H1 (cell line): ENCODE results near the gene TNFRSF6B. TPM values are rescaled to one million over a fixed set of nuclear protein-coding genes. Genes with fewer than 3 reads are reported as not detected.
A peak's percentile ranks its signal among the peaks of the same experiment; 100 is the strongest.

Experiments used
- CTCF ChIA-PET: fragments of 300-600 bp; sonication (Branson Sonifier 250); formaldehyde crosslinking; loops from one replicate; lab custom pipeline; 2021; ENCODE audit not compliant: partially characterized antibody; lab: Charles Lee
- POLR2A ChIA-PET: fragments of 300-600 bp; sonication (Branson Sonifier 250); formaldehyde crosslinking; loops from one replicate; lab custom pipeline; 2021; ENCODE audit warnings: inconsistent platforms; ENCODE audit not compliant: partially characterized antibody; lab: Charles Lee
- DNase-seq, 2 experiments: peaks; one replicate each; pipeline versions ENCODE4 v3.0.0 to v3.0.0-alpha.2; 2010 to 2022; ENCODE audit warnings: low spot score in 2 of 2, low read depth in 1 of 2, mixed read lengths in 1 of 2
- FAIRE-seq: peaks from 2 replicates; lab custom pipeline; 2011; peaks lifted over from hg19 to GRCh38; lab: Jason Lieb, UNC
- H2AFZ ChIP-seq: 2 replicates; pipeline ENCODE4 v1.8.1; 2012; ENCODE audit warnings: low read length, inconsistent platforms
- H2AK5ac ChIP-seq: 2 replicates; pipeline ENCODE4 v1.6.1; 2013; ENCODE audit warnings: low read depth, low read length
- H2BK120ac ChIP-seq: replicated peaks from 2 replicates; pipeline ENCODE3; 2013; ENCODE audit warnings: low read depth, low read length, inconsistent platforms
- H2BK12ac ChIP-seq: 2 replicates; pipeline ENCODE4 v1.6.1; 2013; ENCODE audit warnings: low read depth, low read length
- H2BK15ac ChIP-seq: 2 replicates; pipeline ENCODE4 v1.6.1; 2013; ENCODE audit warnings: low read length
- H2BK20ac ChIP-seq: 2 replicates; pipeline ENCODE4 v1.6.1; 2013; ENCODE audit warnings: low read length
- H2BK5ac ChIP-seq: 2 replicates; pipeline ENCODE4 v1.6.1; 2013; ENCODE audit warnings: low read depth, low read length
- H3K14ac ChIP-seq: 2 replicates; pipeline ENCODE4 v1.6.1; 2013; ENCODE audit warnings: inconsistent platforms; ENCODE audit not compliant: insufficient read length
- H3K18ac ChIP-seq: 2 replicates; pipeline ENCODE4 v1.6.1; 2013; ENCODE audit warnings: low read length; ENCODE audit errors: extremely low read depth
- H3K23ac ChIP-seq: 2 replicates; pipeline ENCODE4 v1.6.1; 2013; ENCODE audit warnings: inconsistent platforms; ENCODE audit not compliant: insufficient read length
- H3K23me2 ChIP-seq: 2 replicates; pipeline ENCODE4 v1.6.1; 2013; ENCODE audit warnings: low read depth, low read length
- H3K27ac ChIP-seq: 2 replicates; pipeline ENCODE4 v1.6.1; 2011; ENCODE audit warnings: low read depth, low read length, inconsistent platforms
- H3K27me3 ChIP-seq, 4 experiments: replicated peaks in 1 of 4; 1 replicate in 1 of 4; 2 replicates in 3 of 4; pipeline versions ENCODE4 v1.6.1 to v1.8.1; 2011 to 2013; ENCODE audit warnings: low read length in 3 of 4, mild to moderate bottlenecking in 3 of 4, inconsistent platforms in 2 of 4, mixed read lengths in 2 of 4, moderate library complexity in 1 of 4; ENCODE audit not compliant: control insufficient read depth in 3 of 4, insufficient read depth in 3 of 4; ENCODE audit errors: extremely low read depth in 1 of 4
- H3K36me3 ChIP-seq, 4 experiments: 2 replicates each; pipeline versions ENCODE4 v1.6.1 to v1.8.1; 2011 to 2013; ENCODE audit warnings: mild to moderate bottlenecking in 4 of 4, low read length in 3 of 4, moderate library complexity in 2 of 4, control low read depth in 1 of 4, inconsistent platforms in 1 of 4; ENCODE audit not compliant: insufficient read depth in 4 of 4, control insufficient read depth in 2 of 4
- H3K4ac ChIP-seq: replicated peaks from 2 replicates; pipeline ENCODE3; 2013; ENCODE audit warnings: low read length, low read depth, mixed read lengths, inconsistent platforms; ENCODE audit not compliant: insufficient read length
- H3K4me1 ChIP-seq, 4 experiments: replicated peaks in 1 of 4; 1 replicate in 1 of 4; 2 replicates in 3 of 4; pipeline versions ENCODE4 v1.6.1 to v1.8.1; 2011 to 2013; ENCODE audit warnings: low read length in 3 of 4, inconsistent platforms in 2 of 4, mixed read lengths in 1 of 4; ENCODE audit not compliant: insufficient read depth in 4 of 4, control insufficient read depth in 3 of 4
- H3K4me2 ChIP-seq, 2 experiments: 2 replicates each; pipeline versions ENCODE4 v1.6.1 to v1.8.1; 2011 to 2013; ENCODE audit warnings: low read depth in 2 of 2, low read length in 2 of 2, control low read depth in 1 of 2, inconsistent platforms in 1 of 2, mild to moderate bottlenecking in 1 of 2; ENCODE audit not compliant: insufficient read depth in 1 of 2
- H3K4me3 ChIP-seq, 4 experiments: fragments of 200-600, 300-600 bp in 1 of 4; sonication (generic), shearing (Covaris generic), sonication (Bioruptor Twin) in 1 of 4; 2 replicates each; pipeline versions ENCODE4 v1.5.1 to v1.8.1; 2011 to 2016; ENCODE audit warnings: low read length in 4 of 4, low read depth in 3 of 4, control low read depth in 2 of 4, inconsistent platforms in 2 of 4, mild to moderate bottlenecking in 2 of 4, mixed read lengths in 1 of 4, moderate library complexity in 1 of 4; ENCODE audit not compliant: insufficient read depth in 2 of 4; ENCODE audit errors: extremely low read depth in 1 of 4
- H3K56ac ChIP-seq: replicated peaks from 2 replicates; pipeline ENCODE3; 2013; ENCODE audit warnings: low read depth, mild to moderate bottlenecking, mixed read lengths, low read length, inconsistent platforms; ENCODE audit not compliant: insufficient read length
- H3K79me1 ChIP-seq: 2 replicates; pipeline ENCODE4 v1.6.1; 2013; ENCODE audit warnings: low read depth, low read length, control low read depth
- H3K79me2 ChIP-seq, 2 experiments: 2 replicates each; pipeline versions ENCODE4 v1.6.1 to v1.8.1; 2012 to 2013; ENCODE audit warnings: low read length in 2 of 2, mild to moderate bottlenecking in 2 of 2, inconsistent platforms in 1 of 2; ENCODE audit not compliant: insufficient read depth in 2 of 2, control insufficient read depth in 1 of 2
- H3K9ac ChIP-seq, 4 experiments: replicated peaks in 1 of 4; 1 replicate in 1 of 4; 2 replicates in 3 of 4; pipeline versions ENCODE4 v1.6.1 to v1.8.1; 2011 to 2013; ENCODE audit warnings: low read depth in 3 of 4, low read length in 3 of 4, control low read depth in 2 of 4, mild to moderate bottlenecking in 2 of 4, moderate library complexity in 2 of 4, inconsistent platforms in 1 of 4; ENCODE audit errors: extremely low read depth in 1 of 4
- H3K9me3 ChIP-seq, 2 experiments: 2 replicates each; pipeline versions ENCODE4 v1.6.1 to v1.8.1; 2012 to 2013; ENCODE audit warnings: mild to moderate bottlenecking in 2 of 2, moderate library complexity in 2 of 2, control low read depth in 1 of 2, inconsistent platforms in 1 of 2, low read depth in 1 of 2, low read length in 1 of 2, mixed read lengths in 1 of 2; ENCODE audit not compliant: insufficient read depth in 2 of 2
- H4K20me1 ChIP-seq, 2 experiments: replicated peaks in 1 of 2; 2 replicates each; pipeline versions ENCODE3 to v1.8.1; 2011 to 2013; ENCODE audit warnings: inconsistent platforms in 2 of 2, low read length in 2 of 2, mild to moderate bottlenecking in 1 of 2; ENCODE audit not compliant: insufficient read depth in 2 of 2, control insufficient read depth in 1 of 2
- H4K5ac ChIP-seq: 2 replicates; pipeline ENCODE4 v1.6.1; 2013; ENCODE audit warnings: low read length, low read depth, mixed read lengths, inconsistent platforms; ENCODE audit not compliant: insufficient read length
- H4K8ac ChIP-seq: 2 replicates; pipeline ENCODE4 v1.8.0; 2013; ENCODE audit warnings: mild to moderate bottlenecking, moderate library complexity, low read length, inconsistent platforms; ENCODE audit not compliant: insufficient read depth; ENCODE audit errors: extremely low read depth
- H4K91ac ChIP-seq: replicated peaks from 2 replicates; pipeline ENCODE3; 2013; ENCODE audit warnings: low read length, mixed read lengths, inconsistent platforms; ENCODE audit not compliant: insufficient read length
- BRCA1 ChIP-seq: IDR thresholded peaks from 2 replicates; pipeline ENCODE4 v1.6.1; 2012; ENCODE audit warnings: low read depth, low read length, improper control_type of control experiment
- SAP30 ChIP-seq: fragments of 300-600 bp; sonication (generic); IDR thresholded peaks from 2 replicates; pipeline ENCODE4 v1.7.1; 2012; ENCODE audit warnings: low read length, moderate library complexity, mild to moderate bottlenecking, inconsistent platforms; ENCODE audit not compliant: insufficient read depth, insufficient replicate concordance
- WGBS, 2 experiments: shearing (Covaris generic) in 1 of 2; methylation state at CpG; one replicate each; pipeline versions ENCODE4 v1.1.6 to v1.1.7; 2013 to 2015; ENCODE audit warnings: low lambda C conversion rate in 2 of 2, mixed read lengths in 2 of 2, inconsistent platforms in 1 of 2, low coverage in 1 of 2, missing lambda C conversion rate in 1 of 2; ENCODE audit not compliant: insufficient replicate concordance in 2 of 2, insufficient coverage in 1 of 2, insufficient read length in 1 of 2; ENCODE audit errors: extremely low coverage in 1 of 2, missing lambda C conversion rate in 1 of 2; 5-methylcytosine and 5-hydroxymethylcytosine counted together
- polyA plus RNA-seq, 7 experiments: library from polyadenylated mRNA; depleted of rRNA in 3 of 7; stranded (reverse) in 5 of 7; unstranded in 2 of 7; fragments of >200 nt in 5 of 7; fragments of 200-250 nt in 2 of 7; gene quantifications; 1 replicate in 5 of 7; 2 replicates in 1 of 7; 4 replicates in 1 of 7; pipeline versions ENCODE4 v1.2.1 to v1.2.3, GENCODE V29; 2011 to 2013; ENCODE audit warnings: missing spikeins in 2 of 7, mixed read lengths in 2 of 7
- total RNA-seq: library from RNA; stranded (reverse); fragmentation: NEBNext Ultra II Directional; extraction: Animal tissue kit (Norgen Biotek cat#: 25700); gene quantifications from 2 replicates; pipeline ENCODE4 v1.2.1, GENCODE V29; 2021

Gene TNFRSF6B
- total and polyA plus RNA-seq, 2 of the 8 experiments (the other 6 are each of a cell fraction or from before 2014, with no cell fraction given), result 3.1 TPM; not detected in 1

DNA sequence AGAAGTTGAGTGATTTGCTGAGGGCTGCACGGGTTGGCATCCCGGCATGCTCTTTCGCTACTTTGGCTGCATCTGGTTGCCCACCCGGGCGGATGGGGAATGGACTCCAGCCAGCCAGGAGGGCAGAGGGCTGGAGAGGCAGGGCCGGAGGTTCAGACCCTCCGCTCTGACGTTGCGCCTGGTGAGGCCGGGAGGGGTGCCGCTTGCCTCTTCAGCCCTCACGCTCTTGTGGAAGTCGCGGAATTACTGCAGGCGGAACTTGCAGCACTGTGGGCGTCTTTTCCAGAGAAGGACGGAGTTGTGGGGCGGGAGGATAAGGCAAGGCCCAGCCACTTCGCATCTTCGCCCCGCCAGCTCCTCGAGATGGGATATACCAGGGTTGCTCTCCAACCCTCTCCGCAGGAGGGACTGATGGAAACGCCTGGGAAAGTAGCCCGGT lies 37.7 kb upstream of the TNFRSF6B start:
- POLR2A ChIA-PET, result interaction anchor here (0.5 to 1.9 kb wide), 16 partner anchors 10 to 392 kb away, joined by 3 to 15 read pairs (median 4); partner anchors contain the start of genes ARFRP1, PPDPF, TNFRSF6B and TPD52L2
- peak overlapping the region; percentile 63; the same call in 1 of the 2 replicates for H2AFZ ChIP-seq
- peak overlapping the region; percentile 75 to 96 (median 84) for H3K4me3 ChIP-seq
- no peak overlapping the region for H3K18ac ChIP-seq
- no peak overlapping the region for H4K5ac ChIP-seq
- no peak overlapping the region; the same call in 1 of the 2 replicates for H2BK5ac ChIP-seq
- no peak overlapping the region for H3K4ac ChIP-seq
- peaks cover 0 to 9% of the 10 kb centered on the region in 2 experiments; a peak in 1 of 4 replicates for H3K79me2 ChIP-seq
- CTCF ChIA-PET, result interaction anchor here (1.0 to 1.3 kb wide), 3 partner anchors 21 to 114 kb away, joined by 3 read pairs; no protein-coding TSS in a partner anchor
- H2BK12ac ChIP-seq, result 0 out of 2 replicates have a peak overlapping the region, but pooled peaks have one; percentile 27
- H3K4me1 ChIP-seq, result peaks cover 0 to 16% (median 14%) of the 10 kb centered on the region in 4 experiments; a peak in 6 of 7 replicates
- peak overlapping the region; percentile 66; the same call in 1 of the 2 replicates for H4K8ac ChIP-seq
- peak overlapping the region; percentile 76 to 81 for H3K4me2 ChIP-seq
- H3K9ac ChIP-seq, result peak overlapping the region in 3 of 4 experiments; percentile 1 to 44 (median 20); a peak in 4 of 7 replicates
- WGBS, 2 experiments, result 8% methylated on average over 23 of the region's 25 CpGs; no CpG with 5 or more reads in 1 of the 2 experiments
- no peak overlapping the region for H2AK5ac ChIP-seq
- no peak overlapping the region for H3K14ac ChIP-seq
- no peak overlapping the region for H4K91ac ChIP-seq
- H3K23me2 ChIP-seq, result peaks cover 11% of the 10 kb centered on the region
- H3K79me1 ChIP-seq, result no peaks in the 10 kb centered on the region; the same call in 1 of the 2 replicates
- peaks cover 0 to 15% (median 4%) of the 10 kb centered on the region in 4 experiments; a peak in 4 of 8 replicates for H3K36me3 ChIP-seq
- H3K23ac ChIP-seq, result no peak overlapping the region
- DNase-seq, result no peak
- H3K9me3 ChIP-seq, result no peaks in the 10 kb centered on the region
- no peak overlapping the region for H3K27ac ChIP-seq
- no peak for FAIRE-seq
- H2BK20ac ChIP-seq, result no peak overlapping the region
- H2BK120ac ChIP-seq, result no peak overlapping the region
- peak; percentile 56 for TF ChIP-seq SAP30
- no peak for TF ChIP-seq BRCA1
- TF ChIP-seq, all 59 proteins: peak for 1
- Histone ChIP-seq H3K27me3 (no peaks in the 10 kb centered on the region), H2BK15ac (no peak overlapping the region), H3K56ac (no peak overlapping the region), H4K20me1 (peaks cover 3 to 4% of the 10 kb centered on the region in 2 experiments)
